Retina (tissue), 1 donor: ENCODE results near the gene IL23R.

Source experiments
- DNase-seq: peaks from one replicate; pipeline ENCODE4 v3.0.0-alpha.2; 2016

IL23R gene

GRCh38 chr1:67307251-67308060 lies 141.2 kb downstream of the IL23R start, which contains the start of gene IL12RB2:
Gene IL12RB2 (plus strand): TSS chr1:67307873. CDS start chr1:67320369, 12,496 bp downstream.
- DNase-seq: peak; percentile 61

- peak; percentile 53 for DNase-seq
Measured at GRCh38 chr1:67308136-67308535, 141.9 kb downstream of the IL23R start.
